ENCODE data around the gene COMMD1.
"Not testable (repeated sequence)": the region's sequence is repeated elsewhere in the genome, so short reads cannot be mapped to it uniquely, and the experiment has no call there.

Gene COMMD1

GRCh38 chr2:62032096-62032495 lies 126.6 kb downstream of the COMMD1 start:
- FAIRE-seq, result no peak

- no peak for FAIRE-seq
Measured at GRCh38 chr2:62034715-62035114, 129.2 kb downstream of the COMMD1 start.

GRCh38 chr2:62036229-62036628 lies 130.8 kb downstream of the COMMD1 start:
- FAIRE-seq, result no peak

GRCh38 chr2:62036761-62037250 lies 131.3 kb downstream of the COMMD1 start:
- FAIRE-seq, result no peak

GRCh38 chr2:62038975-62039771 lies 133.7 kb downstream of the COMMD1 start:
- FAIRE-seq, result no peak

GRCh38 chr2:62040926-62041325 lies 135.5 kb downstream of the COMMD1 start:
- no peak for FAIRE-seq

- not testable (repeated sequence) for FAIRE-seq
Measured at GRCh38 chr2:62041701-62042385, 136.4 kb downstream of the COMMD1 start.

- no peak for FAIRE-seq
Measured at GRCh38 chr2:62042400-62042799, 136.9 kb downstream of the COMMD1 start.

- no peak for FAIRE-seq
Measured at GRCh38 chr2:62042944-62043343, 137.5 kb downstream of the COMMD1 start.

GRCh38 chr2:62045017-62045543 lies 139.6 kb downstream of the COMMD1 start:
- FAIRE-seq, result no peak

GRCh38 chr2:62046141-62046540 lies 140.7 kb downstream of the COMMD1 start:
- no peak for FAIRE-seq

GRCh38 chr2:62050456-62051045 lies 145.1 kb downstream of the COMMD1 start:
- no peak for FAIRE-seq

- no peak for FAIRE-seq
Measured at GRCh38 chr2:62054029-62054791, 148.7 kb downstream of the COMMD1 start.

GRCh38 chr2:62054916-62055450 lies 149.5 kb downstream of the COMMD1 start:
- FAIRE-seq, result no peak

- no peak for FAIRE-seq
Measured at GRCh38 chr2:62055724-62056336, 150.4 kb downstream of the COMMD1 start.

- FAIRE-seq, result no peak
Measured at GRCh38 chr2:62056341-62056740, 150.9 kb downstream of the COMMD1 start.

GRCh38 chr2:62065243-62065642 lies 159.8 kb downstream of the COMMD1 start:
- no peak for FAIRE-seq

- FAIRE-seq, result no peak
Measured at GRCh38 chr2:62071126-62071598, 165.7 kb downstream of the COMMD1 start.

GRCh38 chr2:62071760-62072680 lies 166.5 kb downstream of the COMMD1 start:
- no peak for FAIRE-seq

GRCh38 chr2:62074233-62074632 lies 168.8 kb downstream of the COMMD1 start:
- no peak for FAIRE-seq
